ENCODE data around the gene LGALSL.

Gene LGALSL

DNA sequence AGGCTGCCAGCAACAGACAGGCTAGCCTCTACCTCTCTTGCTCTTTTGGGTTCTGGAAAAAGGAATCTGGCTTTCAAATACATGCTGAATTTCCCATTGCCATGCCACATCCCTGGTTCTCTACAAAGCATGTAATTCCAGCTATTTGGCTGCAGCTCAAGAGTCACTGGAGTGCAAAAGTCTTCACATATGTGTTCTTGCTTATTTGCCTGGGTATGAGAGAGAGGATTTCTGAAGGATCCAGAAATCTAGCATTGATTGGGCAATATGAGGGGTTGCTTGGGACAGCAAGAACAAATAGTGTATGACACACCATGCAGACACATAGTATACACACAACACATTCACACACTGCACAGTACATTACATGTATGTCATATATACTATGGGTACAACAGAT is 30.7 kb upstream of the LGALSL start:
- no peak for DNase-seq (ENCODE audit: low read depth)
- TF ChIP-seq, protein P1, sequence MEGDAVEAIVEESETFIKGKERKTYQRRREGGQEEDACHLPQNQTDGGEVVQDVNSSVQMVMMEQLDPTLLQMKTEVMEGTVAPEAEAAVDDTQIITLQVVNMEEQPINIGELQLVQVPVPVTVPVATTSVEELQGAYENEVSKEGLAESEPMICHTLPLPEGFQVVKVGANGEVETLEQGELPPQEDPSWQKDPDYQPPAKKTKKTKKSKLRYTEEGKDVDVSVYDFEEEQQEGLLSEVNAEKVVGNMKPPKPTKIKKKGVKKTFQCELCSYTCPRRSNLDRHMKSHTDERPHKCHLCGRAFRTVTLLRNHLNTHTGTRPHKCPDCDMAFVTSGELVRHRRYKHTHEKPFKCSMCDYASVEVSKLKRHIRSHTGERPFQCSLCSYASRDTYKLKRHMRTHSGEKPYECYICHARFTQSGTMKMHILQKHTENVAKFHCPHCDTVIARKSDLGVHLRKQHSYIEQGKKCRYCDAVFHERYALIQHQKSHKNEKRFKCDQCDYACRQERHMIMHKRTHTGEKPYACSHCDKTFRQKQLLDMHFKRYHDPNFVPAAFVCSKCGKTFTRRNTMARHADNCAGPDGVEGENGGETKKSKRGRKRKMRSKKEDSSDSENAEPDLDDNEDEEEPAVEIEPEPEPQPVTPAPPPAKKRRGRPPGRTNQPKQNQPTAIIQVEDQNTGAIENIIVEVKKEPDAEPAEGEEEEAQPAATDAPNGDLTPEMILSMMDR (conservative IDR thresholded peaks at IDR 0.05; ENCODE audit: low read depth, low read length): no peak
- H3K4me3 ChIP-seq (ENCODE audit: low read depth, low read length): no peak overlapping the region

DNA sequence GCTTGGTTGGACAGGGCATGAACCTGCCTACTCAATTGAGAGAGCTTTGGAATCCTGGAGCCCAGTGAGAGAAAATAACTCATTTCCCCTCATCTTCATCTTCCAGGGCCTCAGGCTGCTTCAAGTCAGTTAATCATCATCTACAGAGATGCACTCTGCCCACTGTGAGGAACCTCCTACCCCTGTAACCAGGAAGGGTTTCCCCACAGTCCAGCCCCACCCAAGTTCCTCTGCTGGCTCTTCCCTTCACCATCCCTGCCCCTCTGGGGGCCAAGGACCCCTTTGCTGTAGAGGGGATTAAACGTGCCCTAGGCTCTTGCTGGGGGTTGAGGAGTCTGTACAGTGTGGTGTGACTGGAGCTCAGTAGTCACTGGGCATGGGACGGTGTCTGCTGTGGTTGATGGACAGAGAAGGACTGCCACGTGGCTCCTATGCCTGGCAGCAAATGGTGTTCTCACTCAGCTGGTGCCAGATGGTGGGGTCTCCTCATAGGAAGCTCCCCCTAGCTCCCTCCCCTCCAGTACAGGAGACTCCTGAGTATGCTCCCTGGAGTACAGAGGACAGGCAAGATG is 29.5 kb upstream of the LGALSL start:
- TF ChIP-seq, protein P1 (conservative IDR thresholded peaks at IDR 0.05; ENCODE audit: low read depth, low read length): no peak
- no peak for DNase-seq (ENCODE audit: low read depth)
- H3K4me3 ChIP-seq (ENCODE audit: low read depth, low read length): no peak overlapping the region

DNA sequence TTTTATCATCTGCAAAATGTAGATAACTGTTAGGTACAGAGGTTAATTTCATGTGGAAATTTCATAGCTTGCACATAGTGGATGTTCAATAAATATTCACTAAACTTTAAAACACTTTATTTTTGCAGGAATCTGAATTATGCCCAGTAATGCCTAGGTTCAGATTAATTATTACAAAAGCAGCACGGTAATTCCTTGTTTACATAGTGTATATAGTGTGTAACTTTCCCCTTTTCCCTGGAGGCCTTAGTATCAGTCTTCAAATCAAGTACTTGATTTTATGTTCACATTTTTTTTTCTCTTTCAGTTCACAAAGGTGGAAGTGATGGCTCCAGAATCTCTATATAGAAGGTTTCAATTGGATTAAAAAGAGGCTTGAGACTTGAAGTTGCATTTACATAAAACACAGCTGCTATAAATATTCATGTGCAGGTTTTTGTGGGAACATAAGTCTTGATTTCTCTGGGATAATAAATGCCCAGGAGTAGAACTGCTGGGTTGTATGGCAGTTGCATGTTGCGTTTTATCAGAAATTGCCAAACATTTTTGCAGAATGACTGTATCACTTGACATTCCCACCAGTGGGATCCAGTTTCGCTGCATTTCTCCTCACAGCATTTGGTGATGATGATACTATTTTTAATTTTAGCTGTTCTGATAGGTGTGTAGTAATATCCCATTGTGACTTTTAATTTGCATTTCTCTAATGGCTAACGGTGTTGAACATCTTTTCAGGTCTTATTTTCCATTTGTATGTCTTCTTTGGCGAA is 27.6 kb upstream of the LGALSL start:
- H3K4me3 ChIP-seq (ENCODE audit: low read depth, low read length): no peak overlapping the region
- TF ChIP-seq, protein P1 (conservative IDR thresholded peaks at IDR 0.05; ENCODE audit: low read depth, low read length): no peak
- DNase-seq (ENCODE audit: low read depth): peak; percentile 14

DNA sequence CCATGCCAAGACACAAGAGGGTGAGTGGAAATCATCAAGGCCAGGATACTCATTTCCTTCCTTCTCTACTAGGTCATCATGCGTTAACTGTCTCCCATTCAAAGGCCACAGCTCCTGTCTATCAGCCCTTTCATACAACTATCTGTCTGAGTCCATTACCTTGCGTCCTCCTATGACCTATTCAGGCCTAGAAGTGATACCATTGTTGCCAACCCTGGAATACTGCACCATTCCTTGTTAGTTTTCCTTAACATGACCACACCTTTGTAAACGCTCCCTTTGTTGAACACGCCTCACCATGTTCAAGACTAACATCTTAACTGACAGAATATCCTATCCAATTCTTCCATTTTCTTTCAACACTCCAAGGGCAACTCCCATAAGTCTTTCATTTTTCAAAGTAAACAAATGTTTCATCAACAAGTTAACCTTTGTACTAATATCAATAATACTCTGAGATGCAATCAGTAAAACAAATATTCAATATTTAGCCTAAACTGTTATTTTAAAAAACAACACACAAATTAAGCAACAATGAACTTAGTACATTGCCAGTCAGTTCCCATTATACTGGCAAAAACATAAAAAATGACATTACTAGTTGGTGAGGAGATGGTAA is 19.8 kb upstream of the LGALSL start:
- TF ChIP-seq, protein P1 (conservative IDR thresholded peaks at IDR 0.05; ENCODE audit: low read depth, low read length): no peak
- no peak overlapping the region for H3K4me3 ChIP-seq (ENCODE audit: low read depth, low read length)
- DNase-seq (ENCODE audit: low read depth): no peak

DNA sequence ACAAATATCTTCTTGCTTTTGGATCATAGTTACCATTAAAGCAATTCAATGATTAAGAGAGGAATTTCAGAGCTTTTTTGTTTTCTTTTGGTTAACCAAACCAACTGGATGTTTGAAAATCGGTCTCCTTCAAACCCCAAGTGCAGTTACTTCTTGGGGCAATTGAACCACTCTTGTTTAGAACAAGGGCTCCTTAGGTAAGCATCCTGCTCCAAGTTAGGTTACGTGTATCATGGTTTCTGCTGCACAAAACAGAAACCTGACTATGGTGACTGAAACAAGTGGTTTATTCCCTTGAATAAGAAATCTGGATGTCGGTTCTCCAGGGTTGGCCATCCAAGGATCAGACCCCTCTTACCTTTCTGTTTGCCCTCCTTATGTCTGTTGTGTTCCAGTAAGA is 16.1 kb upstream of the LGALSL start:
- TF ChIP-seq, protein P1 (conservative IDR thresholded peaks at IDR 0.05; ENCODE audit: low read depth, low read length): no peak
- H3K4me3 ChIP-seq (ENCODE audit: low read depth, low read length): no peak overlapping the region
- DNase-seq (ENCODE audit: low read depth): no peak

DNA sequence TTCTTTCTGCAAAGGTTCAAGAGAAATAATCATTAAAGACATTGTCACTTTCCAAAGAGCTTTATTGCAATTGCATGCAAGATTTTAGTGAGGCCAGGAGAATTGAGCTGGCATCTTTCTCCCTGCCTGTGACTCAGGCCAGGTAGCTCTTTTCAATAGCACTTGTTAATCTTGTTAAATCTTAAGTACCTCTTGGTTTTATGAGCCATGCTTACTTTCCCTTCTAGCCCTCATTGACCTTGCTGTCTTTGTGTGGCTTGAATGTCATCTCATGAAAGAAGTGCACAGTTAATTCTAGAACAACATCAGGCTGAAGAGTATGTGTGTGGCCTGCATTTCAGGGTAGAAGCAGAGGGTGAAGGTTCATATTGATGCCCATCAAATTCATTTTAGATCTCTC is 14.8 kb upstream of the LGALSL start:
- TF ChIP-seq, protein P1 (conservative IDR thresholded peaks at IDR 0.05; ENCODE audit: low read depth, low read length): no peak
- no peak overlapping the region for H3K4me3 ChIP-seq (ENCODE audit: low read depth, low read length)
- DNase-seq (ENCODE audit: low read depth): no peak

Data from choroid plexus epithelial cell (primary cell).